Mucosa of descending colon (tissue), 3 donors: ENCODE measurements around the gene TWNK. TPM values are rescaled to one million over a fixed set of nuclear protein-coding genes. Genes with fewer than 3 reads are reported as not detected.

Experiments
- ATAC-seq: fragments of 200-7000 bp; cut with Tn5 transposase; one replicate; pipeline ENCODE4 v1.9.1; 2020; ENCODE audit warnings: mild to moderate bottlenecking, moderate library complexity
- DNase-seq, 3 donors: peaks; one replicate each; pipeline ENCODE4 v3.0.0-alpha.2; 2020
- H3K36me3 ChIP-seq: fragments of 200-600 bp; one replicate; pipeline ENCODE4 v1.8.0; 2021; ENCODE audit warnings: low read depth, mild to moderate bottlenecking
- H3K4me1 ChIP-seq: fragments of 200-600 bp; one replicate; pipeline ENCODE4 v1.8.0; 2021; ENCODE audit warnings: low read depth, mild to moderate bottlenecking
- H3K4me3 ChIP-seq: fragments of 200-600 bp; one replicate; pipeline ENCODE4 v1.8.0; 2021; ENCODE audit warnings: mild to moderate bottlenecking
- H3K9me3 ChIP-seq: fragments of 200-600 bp; one replicate; pipeline ENCODE4 v1.8.0; 2021; ENCODE audit warnings: mild to moderate bottlenecking
- intact Hi-C, 2 donors: fragments of 100-400 bp; cut with DNase I in 1 of 2; cut with micrococcal nuclease in 1 of 2; formaldehyde crosslinking; loops; one replicate each; pipeline versions ENCODE4 v1.11.0 to v1.11.1; 2022; cut with DNase I, micrococcal nuclease
- total RNA-seq, 3 donors: library from RNA; stranded (reverse); fragmentation: NEBNext Ultra II Directional in 2 of 3; extraction: Animal tissue kit (Norgen Biotek cat#: 25700) in 2 of 3; gene quantifications; one replicate each; pipeline versions ENCODE4 v1.2.1 to v1.2.4, GENCODE V29; 2021 to 2023
- TF ChIP-seq, protein P1 (sequence below): fragments of 200-600 bp; IDR thresholded peaks from one replicate; pipeline ENCODE4 v1.8.0; 2022; ENCODE audit warnings: antibody characterized with exemption, mild to moderate bottlenecking
- donor health status: DM: no; HTN: no; CAD: no; lungs with moderate emphysema.
- donor health status: DM: no; HTN: no; CAD: no.
- donor health status: DM: no; HTN: yes; CAD: no.

TWNK gene
- total RNA-seq, 3 donors from 2014 or later = 6.0 to 7.8 (median 7.0) TPM

GRCh38 chr10:100985336-100985735 lies 2.0 kb upstream of the TWNK start:
- Histone ChIP-seq H3K36me3 (peaks cover 7% of the 10 kb centered on the region), H3K4me3 (no peak overlapping the region), H3K4me1 (peaks cover 23% of the 10 kb centered on the region), H3K9me3 (no peaks in the 10 kb centered on the region)
- no peak for DNase-seq
- TF ChIP-seq, protein P1, sequence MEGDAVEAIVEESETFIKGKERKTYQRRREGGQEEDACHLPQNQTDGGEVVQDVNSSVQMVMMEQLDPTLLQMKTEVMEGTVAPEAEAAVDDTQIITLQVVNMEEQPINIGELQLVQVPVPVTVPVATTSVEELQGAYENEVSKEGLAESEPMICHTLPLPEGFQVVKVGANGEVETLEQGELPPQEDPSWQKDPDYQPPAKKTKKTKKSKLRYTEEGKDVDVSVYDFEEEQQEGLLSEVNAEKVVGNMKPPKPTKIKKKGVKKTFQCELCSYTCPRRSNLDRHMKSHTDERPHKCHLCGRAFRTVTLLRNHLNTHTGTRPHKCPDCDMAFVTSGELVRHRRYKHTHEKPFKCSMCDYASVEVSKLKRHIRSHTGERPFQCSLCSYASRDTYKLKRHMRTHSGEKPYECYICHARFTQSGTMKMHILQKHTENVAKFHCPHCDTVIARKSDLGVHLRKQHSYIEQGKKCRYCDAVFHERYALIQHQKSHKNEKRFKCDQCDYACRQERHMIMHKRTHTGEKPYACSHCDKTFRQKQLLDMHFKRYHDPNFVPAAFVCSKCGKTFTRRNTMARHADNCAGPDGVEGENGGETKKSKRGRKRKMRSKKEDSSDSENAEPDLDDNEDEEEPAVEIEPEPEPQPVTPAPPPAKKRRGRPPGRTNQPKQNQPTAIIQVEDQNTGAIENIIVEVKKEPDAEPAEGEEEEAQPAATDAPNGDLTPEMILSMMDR = no peak
- intact Hi-C loops = no loop called here
- no peak for ATAC-seq

- intact Hi-C loops = no loop called here
- Histone ChIP-seq H3K9me3 (no peaks in the 10 kb centered on the region), H3K4me3 (peak overlapping the region; percentile 87), H3K4me1 (peaks cover 23% of the 10 kb centered on the region), H3K36me3 (peaks cover under 1% of the 10 kb centered on the region)
- ATAC-seq = peak; percentile 30
- TF ChIP-seq, protein P1 = no peak
- DNase-seq = no peak
Measured at GRCh38 chr10:100986623-100986951, 756 bp upstream of the TWNK start.

DNA sequence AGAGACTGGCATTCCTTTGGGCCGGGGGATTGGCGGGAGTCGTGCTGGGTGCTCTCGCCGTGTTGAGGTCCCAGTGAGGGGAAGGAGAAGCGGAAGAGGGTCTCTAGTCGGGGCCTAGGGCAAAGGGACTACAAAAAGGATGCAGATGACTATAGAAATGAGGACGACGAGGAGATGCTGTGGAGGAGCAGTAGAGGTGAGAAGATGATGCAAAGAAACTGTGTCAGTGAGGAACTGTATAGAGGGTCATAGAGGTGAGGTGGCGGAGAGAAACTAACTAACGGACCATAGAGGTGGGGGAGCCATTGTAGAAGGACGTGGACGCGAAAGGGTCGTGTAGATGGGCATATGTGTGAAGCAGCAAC lies 324 bp downstream of the TWNK start:
- intact Hi-C loops = no loop called here
- ATAC-seq (no peak), DNase-seq (no peak)
- TF ChIP-seq, protein P1 = no peak
- peaks cover 23% of the 10 kb centered on the region for H3K4me1 ChIP-seq
- no peaks in the 10 kb centered on the region for H3K9me3 ChIP-seq
- H3K36me3 ChIP-seq = no peaks in the 10 kb centered on the region
- H3K4me3 ChIP-seq = peak overlapping the region; percentile 87

- DNase-seq (no peak), ATAC-seq (no peak)
- H3K9me3 ChIP-seq = no peaks in the 10 kb centered on the region
- peaks cover 23% of the 10 kb centered on the region for H3K4me1 ChIP-seq
- no peak overlapping the region for H3K4me3 ChIP-seq
- no peaks in the 10 kb centered on the region for H3K36me3 ChIP-seq
- TF ChIP-seq, protein P1 = no peak
- intact Hi-C loops = no loop called here
Measured at GRCh38 chr10:100988166-100988565, 823 bp downstream of the TWNK start.

- H3K9me3 ChIP-seq = no peaks in the 10 kb centered on the region
- peaks cover 23% of the 10 kb centered on the region for H3K4me1 ChIP-seq
- intact Hi-C loops = no loop called here
- peak in 1 of 3 donors; percentile 40 for DNase-seq
- TF ChIP-seq, protein P1 = no peak
- H3K36me3 ChIP-seq = no peaks in the 10 kb centered on the region
- no peak overlapping the region for H3K4me3 ChIP-seq
- ATAC-seq = no peak
Measured at GRCh38 chr10:100989088-100989487, 1.7 kb downstream of the TWNK start.

- Histone ChIP-seq H3K4me3 (no peak overlapping the region), H3K4me1 (peaks cover 9% of the 10 kb centered on the region), H3K9me3 (no peaks in the 10 kb centered on the region), H3K36me3 (no peaks in the 10 kb centered on the region)
- TF ChIP-seq, protein P1 = peak; percentile 16
- ATAC-seq (no peak), DNase-seq (no peak)
- intact Hi-C loops = no loop called here
Measured at GRCh38 chr10:100993986-100994708, 6.8 kb downstream of the TWNK start.
